Measurements from ENCODE around the gene RNF150.

RNF150 gene

DNA sequence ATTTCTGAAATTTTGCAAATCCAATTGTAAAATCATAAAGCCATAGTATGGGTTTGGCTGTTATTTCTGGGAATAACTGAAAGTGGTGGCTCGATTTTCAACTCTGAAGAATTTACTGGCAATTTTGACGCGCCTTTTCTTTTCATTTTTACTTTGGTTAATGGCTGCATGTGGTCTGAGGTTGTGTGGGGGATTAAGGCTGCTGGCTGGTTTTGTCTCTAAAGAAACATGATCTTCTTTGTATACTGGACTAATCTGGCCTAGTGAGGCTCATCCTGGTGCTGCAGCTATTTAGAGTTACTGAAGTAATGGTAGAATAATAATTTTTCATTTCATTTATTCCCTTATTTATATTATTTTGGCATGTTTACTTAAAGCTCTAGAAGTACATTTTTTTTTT lies 164.0 kb downstream of the RNF150 start:
- no peak for FAIRE-seq

DNA sequence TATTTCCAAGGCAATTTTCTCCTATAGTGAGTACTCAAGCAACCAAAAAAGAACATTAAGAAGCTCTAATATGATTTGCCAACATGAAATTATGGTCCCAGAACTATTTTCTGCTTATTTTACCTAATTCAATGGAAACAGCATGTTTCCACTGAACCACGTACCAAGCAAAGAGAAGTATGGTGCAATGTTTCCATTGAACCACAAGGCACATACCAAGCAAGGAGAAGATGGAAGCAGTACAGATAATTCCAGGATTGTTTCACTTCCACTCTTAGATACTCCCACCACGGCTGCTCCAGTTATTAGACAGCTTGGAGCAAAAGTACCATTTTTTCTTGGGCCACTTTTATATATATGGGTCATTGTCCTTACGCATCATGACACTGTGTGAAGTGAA lies 164.9 kb downstream of the RNF150 start:
- FAIRE-seq, result no peak

DNA sequence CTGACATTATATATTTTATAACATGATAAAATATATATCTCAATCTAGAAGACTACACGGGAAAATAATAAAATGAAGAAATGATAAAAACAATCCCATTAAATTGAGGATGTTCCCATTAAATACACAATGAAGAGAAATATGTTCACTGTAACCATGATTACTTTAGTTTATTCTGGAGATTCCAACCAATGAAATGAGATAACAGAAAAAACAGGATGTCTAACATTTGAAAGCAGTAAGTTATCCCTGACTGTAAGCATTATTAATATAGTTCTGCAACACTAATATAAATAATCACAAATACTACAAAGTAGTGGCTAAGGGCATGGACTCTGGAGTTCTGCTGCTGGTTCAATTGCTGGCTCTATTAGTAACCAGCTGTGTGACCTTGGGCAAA lies 169.4 kb downstream of the RNF150 start:
- peak; percentile 49 for FAIRE-seq

DNA sequence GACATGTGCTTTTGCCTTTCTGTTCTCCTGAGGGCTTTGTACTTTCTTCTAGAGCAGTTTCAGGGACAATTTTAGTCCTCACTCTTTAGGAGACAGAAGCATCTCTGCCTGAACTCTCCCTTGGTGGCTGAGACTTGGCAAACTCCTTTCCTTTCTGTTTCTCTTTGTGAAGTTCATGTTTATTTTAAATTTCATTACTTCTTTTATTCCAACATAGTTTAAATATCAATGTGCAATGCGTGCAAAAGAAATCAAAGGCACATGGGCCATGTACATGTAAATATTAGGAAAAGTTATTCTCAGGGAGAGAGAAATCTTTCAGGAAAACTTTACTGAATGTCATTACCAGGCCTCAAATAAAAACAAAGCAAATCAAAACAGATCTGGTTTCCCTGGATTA lies 177.6 kb downstream of the RNF150 start:
- FAIRE-seq, result no peak

DNA sequence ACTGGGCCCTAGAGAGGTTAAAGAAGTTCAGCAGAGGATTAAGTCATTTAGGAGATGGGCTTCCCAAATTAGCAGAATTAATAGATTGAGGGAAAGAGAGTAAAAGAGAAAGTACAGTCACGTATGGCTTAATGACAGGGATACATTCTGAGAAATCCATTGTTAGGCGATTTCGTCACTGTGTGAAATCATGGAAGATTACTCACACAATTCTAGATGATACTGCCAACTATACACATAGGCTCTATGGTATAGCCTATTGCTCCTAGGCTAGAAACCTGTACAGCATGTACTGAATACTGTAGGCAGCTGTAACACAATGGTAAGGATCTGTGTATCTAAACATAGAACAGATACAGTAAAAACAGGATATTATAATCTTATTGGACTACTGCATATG lies 180.6 kb downstream of the RNF150 start:
- no peak for FAIRE-seq

DNA sequence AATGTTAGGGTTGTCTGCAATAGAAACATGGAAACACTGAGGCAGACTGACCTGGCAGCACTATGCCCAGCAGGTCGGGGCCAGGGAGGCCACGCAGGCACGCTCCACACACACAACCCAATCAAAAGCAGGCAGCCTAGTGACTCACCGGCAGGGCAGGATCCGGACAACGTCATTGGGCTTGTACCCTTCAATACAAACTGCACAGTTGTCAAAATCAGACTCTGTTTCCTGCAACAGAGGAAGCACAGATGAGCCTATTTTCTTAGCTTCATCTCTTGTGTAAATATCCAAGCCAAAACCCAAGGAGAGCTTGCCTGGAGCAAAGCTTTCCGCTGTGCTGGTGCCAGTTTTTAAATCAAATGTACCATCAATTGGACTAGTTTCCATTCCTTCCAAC lies 185.8 kb downstream of the RNF150 start:
- FAIRE-seq, result peak; percentile 73

DNA sequence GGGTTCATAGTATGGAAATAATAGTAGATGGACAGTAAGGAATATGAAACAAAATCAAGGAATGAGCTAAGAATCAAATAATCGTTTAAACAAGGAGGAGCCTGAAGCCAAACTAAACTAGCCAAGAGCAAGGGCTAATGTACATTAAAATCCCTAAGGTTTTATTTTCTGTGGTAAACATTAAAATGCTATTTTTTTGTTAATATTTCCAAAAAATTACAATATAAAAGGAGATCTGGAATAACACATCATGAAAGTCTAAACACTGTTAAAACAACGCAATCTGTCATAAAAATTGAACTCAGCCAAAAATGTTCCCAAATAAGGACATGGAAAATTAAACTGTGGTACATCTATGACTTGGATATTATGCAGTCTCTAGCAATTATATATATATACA lies 188.2 kb downstream of the RNF150 start:
- FAIRE-seq, result peak; percentile 88

DNA sequence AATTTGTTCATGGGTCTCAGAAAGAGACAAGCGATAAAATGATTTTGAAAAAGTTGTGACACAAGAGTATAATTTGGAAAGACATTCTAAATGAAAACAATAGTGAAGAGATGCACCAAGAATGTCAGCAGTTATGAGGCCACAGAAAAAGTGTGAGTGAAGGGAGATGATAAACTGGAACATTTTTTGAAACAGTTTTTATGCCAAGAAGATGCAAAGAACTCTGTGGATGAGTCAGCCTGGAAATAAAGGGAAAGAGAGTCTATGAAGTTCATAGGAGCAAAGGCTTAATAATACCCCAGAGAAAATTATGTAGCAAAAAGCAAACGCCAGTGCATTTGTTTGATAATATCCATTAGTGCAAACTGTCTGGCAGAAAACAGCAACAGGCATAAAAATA lies 188.7 kb downstream of the RNF150 start:
- FAIRE-seq, result no peak

DNA sequence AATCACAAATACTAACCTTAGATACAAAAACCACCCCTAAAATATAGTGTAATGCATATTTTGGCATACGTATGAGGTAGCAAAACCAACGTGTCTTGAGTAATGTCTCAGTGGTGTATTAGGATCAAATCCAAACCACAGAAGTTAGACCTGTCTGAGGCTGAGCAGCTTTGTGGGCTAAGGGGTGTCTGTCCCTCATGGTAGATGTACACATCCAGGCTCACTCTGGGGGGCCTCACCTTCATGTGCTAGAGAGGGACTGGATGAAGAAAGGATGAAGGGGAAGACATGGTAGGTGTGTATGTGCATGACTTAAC lies 189.1 kb downstream of the RNF150 start:
- no peak for FAIRE-seq

DNA sequence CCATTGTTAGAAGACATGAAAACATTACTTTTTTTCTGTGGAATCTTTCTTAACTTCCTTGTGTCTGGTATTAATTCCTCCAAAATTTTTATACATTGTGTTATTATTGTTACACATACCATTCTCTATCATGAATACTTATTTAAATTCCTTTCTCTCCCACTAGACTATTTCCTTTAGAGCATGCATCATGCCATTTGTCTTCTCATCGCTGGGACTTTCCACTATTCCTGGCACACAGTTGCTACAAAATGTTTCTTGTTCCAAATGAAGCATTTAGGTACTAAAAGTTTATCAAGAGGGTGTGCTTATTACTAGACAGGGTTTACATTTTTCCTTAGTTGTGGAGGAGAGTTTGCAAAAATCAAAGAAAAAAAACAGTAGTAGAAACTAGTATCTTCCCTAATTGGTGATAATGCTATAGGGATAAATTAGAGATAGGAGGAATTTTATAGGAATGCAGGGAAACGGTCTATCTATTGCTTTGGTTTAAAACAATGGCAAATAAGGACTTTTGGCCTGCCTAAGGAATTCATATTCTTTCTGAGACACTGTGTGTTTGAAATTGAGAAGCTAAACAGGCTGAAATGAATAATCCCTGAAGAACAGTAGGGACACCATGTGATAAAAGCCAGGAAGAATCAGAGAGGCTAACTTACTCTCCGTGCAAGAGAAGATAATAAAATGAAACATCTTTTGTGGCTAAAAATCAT lies 189.6 kb downstream of the RNF150 start:
- FAIRE-seq, result no peak

DNA sequence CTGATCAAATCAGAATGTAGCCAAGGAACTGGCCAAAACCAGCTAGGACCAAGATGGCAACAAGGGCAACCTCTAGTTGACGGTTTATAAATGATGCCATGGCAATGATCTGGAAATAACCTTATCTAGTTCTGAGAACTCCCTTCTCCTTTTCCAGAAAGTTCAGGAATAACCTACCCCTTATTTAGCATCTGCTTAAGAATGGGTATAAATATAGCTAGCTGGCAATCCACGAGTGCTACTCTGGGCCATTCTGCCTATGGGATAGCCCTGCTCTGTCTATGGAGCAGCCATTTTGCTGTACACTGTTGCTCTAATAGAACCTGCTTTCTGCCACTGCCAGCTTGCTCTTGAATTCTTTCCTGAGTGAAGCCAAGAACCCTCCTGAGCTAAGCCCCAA lies 192.7 kb downstream of the RNF150 start:
- FAIRE-seq, result no peak

DNA sequence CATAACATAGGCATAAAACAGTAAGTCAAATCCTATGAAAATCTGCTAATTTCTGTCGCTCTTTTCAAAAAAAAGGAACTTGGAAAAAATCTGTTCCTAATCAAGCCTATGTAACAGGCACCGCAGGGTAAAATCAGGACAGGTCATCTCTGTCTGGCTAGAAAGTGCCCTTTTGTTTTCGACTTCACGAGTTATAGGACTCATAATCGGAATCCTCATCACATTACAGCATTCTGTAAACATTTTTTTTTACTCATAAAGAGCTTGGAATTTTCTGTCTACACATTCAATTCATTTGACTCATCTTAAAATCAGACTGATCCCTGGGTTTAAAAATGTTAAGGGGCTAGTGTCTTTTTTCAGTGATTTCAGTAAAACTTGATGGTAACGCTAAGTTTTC lies 195.4 kb downstream of the RNF150 start:
- FAIRE-seq, result peak; percentile 9

DNA sequence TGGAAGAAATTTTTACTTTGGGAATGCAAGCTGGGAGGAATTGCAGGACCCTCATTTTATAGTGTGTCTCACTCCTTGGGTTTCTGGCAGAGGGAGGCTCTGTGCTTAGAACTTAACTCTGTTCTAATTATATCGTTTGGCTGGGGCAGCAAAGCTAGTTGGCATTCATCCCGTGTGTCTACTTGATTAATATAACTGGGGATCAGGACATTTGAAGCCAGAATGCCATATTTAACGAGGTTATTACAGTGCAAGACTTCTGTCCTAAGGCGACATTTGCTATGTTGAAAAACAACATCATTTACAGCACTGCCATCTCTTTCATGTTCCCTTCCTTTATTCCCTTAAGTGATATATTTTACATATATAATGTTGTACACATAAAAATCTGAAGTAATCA lies 198.0 kb downstream of the RNF150 start:
- peak; percentile 47 for FAIRE-seq

DNA sequence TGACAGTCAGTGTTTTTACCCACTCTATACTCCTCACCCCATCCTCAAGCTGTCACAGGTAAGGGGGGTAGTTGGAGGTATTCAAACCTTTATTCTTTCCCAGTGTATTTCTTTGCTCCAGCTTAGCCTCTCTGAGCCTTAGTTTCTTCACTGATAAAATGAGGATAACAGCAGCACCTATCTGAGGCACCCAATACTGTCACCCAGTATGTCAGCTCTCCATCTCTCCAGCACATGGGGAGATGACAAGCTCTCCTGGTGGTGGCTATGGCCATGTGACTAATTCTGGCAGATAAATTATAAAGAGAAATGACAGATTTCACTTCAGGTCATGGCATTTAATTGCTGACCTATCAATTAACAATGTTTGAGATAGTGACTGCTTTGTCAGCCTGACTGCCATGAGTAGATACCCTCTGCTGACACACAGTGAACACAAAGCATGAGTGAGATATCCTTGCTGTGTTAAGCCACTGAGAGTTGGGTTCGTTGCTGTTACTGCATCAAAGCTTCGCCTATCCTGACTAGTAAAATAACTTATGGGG lies 200.7 kb downstream of the RNF150 start:
- no peak for FAIRE-seq

DNA sequence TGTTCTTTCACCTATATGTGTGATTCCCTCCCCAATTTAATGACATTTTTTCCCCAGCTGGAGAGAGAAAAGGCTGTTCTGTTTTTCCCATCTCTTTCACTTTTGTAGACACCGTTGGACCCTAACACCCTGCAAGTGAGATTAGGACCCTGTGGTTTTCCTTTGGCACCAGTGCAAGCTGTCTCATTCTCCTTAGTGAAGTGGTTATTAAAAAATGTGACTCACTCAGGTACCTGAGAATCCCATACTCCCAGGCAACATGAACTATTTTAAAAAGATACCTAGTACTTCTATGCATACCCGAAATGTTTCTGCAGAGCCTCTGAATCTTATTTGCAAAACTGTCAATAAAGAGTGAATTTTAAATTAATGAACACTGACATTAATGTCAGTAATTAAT lies 201.4 kb downstream of the RNF150 start:
- no peak for FAIRE-seq

DNA sequence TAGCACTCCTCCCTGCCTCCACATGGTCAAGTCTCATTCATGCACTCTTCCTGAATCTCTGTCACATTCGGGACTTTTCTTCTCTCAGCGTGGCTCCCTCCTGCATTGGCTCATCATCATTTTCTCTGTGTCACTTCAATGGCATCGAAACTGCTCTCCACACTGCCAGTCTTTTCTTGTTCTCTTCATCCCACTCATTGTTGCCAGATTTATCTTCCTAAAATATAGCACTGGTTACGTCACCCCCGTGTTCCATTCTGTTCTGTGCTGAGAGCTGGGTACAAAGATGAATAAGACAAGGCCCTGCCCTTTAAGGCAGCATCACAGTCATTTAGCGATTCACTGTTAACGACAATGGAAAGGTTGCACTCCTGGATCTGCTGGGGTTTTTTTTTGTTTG lies 202.7 kb downstream of the RNF150 start:
- no peak for FAIRE-seq

DNA sequence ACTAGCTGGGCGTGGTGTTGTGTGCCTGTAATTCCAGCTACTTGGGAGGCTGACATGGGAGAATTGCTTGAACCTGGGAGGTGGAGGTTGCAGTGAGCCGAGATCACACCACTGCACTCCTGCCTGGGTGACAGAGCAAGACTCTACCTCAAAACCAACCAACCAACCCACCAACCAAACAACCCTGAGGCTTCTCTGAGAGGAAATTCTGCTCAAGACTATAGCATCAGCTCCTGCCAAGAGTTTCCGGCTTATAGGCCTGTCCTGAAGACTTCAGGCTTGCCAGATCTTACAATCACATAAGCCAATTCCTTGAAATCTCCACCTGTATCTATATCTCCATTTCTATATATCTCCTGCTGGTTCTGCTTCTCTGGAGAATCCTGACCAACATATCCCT lies 203.3 kb downstream of the RNF150 start:
- no peak for FAIRE-seq

DNA sequence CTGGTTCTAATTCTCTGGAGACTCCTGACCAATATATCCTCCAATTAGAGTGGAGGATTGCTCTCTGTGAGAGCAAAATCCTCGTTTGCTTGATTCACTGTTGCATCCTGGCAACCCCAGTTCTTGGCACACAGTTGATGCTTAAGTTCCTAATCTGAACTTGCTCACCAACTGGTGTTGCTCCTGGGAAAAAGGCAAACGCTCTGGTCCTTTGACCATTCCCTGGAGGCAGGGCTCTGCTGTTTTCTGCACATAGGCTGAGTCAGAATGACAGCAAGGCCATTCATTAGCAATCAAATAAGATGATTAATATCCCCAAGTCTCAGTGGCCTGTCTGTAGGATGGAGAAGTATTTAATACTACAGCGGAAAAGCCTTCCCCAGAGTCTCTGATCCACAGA lies 204.4 kb downstream of the RNF150 start:
- no peak for FAIRE-seq

DNA sequence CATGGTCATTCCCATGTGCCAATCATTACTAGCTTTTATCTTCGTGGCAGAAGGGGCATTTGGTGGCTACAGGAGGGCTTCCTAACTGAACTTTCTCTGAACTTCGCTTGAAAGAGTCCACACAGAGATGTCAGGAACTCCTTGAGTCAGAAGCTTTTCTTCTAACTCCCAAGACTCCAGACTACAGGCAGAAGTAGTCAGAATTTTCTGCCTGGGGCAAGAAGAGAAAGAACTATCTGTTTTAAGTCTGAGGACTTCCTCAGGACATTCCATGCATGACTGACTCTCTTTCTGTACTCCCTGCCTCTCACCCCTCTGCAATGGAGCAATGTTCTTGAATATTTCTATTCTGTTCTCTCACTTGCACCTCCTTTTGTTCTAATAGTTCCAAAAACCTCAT lies 206.6 kb downstream of the RNF150 start:
- FAIRE-seq, result no peak

DNA sequence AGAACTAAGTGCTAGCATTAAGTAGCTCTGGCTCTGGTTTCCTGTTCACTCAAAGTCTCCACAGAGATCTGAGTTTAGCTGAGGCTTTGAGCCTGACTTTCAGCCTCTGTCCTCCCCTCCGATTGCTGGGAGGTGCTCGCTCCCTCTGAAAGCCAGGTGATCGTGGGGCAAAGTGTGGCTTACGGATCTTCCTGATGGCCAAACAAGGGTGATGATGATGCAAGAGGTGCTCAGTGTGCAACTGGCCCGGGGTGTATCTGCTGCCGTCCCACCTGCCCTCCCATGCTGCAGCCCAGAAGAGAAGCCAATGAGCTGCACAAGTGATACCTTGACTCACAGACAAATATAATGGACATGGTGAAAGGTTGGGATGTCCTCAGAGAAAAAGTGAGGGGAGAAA lies 207.9 kb downstream of the RNF150 start:
- no peak for FAIRE-seq

DNA sequence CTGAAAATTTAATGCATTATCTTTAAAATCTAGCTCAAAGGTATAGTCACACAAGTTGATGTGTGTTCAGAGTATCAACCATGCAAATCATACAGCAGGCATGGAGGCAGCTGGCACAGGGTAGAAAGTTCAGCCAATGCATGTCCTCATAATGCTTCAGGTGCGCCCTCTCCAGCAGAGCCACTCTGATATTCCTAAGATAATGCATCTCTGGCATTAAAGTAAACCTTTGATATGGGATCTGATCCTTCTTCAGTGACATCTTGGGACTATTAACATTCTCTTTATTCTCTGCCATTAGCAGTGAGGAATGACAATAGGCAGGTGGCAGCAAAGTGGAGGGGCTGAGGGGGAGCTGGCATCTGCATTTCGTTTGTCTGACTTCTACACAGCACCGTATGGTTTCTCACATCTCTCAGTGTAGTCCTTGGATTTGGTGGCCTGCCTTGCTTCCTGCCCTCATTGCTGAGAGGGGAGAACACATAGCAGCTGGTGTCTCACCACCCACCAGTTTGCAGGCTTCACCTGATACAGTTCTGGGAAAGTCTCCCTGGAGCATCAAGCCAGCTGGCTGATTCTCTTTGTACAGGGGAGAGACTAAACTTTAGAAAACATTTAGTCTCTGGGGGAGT lies 208.4 kb downstream of the RNF150 start:
- no peak for FAIRE-seq

DNA sequence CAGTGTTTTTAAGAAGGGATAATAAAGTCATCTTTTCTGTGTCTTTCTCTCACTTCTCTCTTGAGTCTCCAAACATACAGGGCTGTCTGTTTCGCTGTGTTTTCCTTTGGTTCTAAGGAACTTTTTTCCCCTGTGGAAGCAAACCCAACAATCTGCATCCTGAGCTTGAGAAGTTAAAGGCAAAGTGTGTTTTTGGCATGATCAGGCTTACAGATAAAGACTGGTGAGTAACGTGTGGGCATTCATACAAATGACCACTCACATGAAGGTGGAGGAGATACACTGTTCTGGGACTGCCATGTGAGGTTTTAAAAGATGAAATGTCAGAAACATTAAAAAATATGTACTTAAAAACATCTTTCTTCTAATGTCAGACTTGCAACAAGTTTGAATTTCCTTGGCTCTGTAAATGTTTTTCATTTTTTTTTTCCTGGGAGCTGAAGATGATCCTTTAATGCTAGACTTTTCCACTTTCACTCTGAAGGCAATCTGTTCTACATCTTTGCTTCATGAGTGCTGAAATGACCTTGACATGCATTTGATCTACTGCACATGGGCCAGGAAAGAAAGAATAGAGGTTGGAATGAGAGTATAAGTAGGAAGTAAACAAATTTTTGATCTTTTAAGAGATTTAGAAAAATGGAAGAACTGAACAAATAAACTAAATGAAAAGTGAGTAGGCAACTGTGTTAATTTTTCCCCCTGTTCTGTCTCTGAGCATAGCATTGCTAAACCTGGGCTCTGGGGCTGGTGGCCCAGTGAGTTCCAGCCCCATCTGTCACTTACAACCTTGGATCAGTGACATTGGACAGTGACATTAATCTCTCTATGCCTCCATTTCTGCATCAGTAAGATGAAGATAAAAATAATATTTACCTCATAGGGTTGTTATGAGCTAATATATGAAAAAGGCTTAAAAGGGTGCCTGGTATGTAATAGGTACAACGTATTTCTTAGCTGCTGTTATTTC lies 226.0 kb downstream of the RNF150 start:
- FAIRE-seq, result no peak

DNA sequence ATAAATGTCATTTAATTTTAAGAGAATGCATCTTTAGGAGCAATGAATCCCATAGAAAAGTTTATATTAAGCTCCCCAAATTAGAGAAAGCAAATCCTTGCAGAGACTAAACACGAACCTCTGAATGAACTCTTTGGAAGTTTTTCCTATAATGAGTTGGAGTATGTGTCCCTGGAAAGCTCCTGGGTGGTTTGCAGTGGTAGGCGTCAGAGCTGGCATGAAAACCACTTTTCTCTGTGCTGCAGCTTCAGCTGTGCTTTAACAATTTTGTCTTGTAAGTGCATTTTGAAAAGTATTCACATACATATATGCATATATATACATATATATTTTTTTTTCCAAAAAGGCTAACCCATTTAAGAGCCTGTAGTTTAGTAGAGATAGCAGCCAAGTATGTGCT lies 228.4 kb downstream of the RNF150 start:
- no peak for FAIRE-seq
